ENCODE data around the gene CDK6. TPM values are rescaled to one million over a fixed set of nuclear protein-coding genes. Genes with fewer than 3 reads are reported as not detected.

Gene CDK6
- polyA plus RNA-seq, 3 donors = 40.8 to 45.1 (median 42.3) TPM

DNA sequence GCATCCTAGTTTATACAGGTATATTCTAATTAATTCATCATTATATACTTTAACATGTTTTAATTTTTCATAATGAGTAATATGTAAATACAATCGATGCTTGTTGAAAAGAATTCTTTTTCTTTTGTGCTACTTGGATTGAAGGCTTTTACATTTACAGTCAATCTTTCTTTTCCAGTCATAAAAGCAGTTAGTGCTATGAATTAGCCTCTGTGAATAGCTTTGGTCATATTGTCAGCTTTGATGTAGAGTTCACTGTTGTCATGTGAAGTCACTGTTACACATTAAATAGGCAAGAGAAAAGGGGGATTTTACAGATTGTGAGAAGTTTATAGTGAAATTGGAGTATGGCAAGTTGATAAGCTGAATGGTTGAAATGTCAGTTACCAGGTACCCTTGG, 142.9 kb downstream of the CDK6 start:
- no peak for DNase-seq (ENCODE audit: low read depth in 3 of 3, low spot score in 2 of 3)

GRCh38 chr7:92691578-92691977, 144.8 kb downstream of the CDK6 start:
- peak in 2 of 3 donors; percentile 34 to 50 for DNase-seq (ENCODE audit: low read depth in 3 of 3, low spot score in 2 of 3)

GRCh38 chr7:92685136-92686042, 151.0 kb downstream of the CDK6 start:
- DNase-seq (ENCODE audit: low read depth in 3 of 3, low spot score in 2 of 3) = no peak

- DNase-seq (ENCODE audit: low read depth in 3 of 3, low spot score in 2 of 3) = no peak
Observed at GRCh38 chr7:92684274-92684673, 152.1 kb downstream of the CDK6 start.

GRCh38 chr7:92682903-92683539, 153.4 kb downstream of the CDK6 start:
- DNase-seq (ENCODE audit: low read depth in 3 of 3, low spot score in 2 of 3) = no peak

GRCh38 chr7:92682330-92682729, 154.0 kb downstream of the CDK6 start:
- no peak for DNase-seq (ENCODE audit: low read depth in 3 of 3, low spot score in 2 of 3)

DNA sequence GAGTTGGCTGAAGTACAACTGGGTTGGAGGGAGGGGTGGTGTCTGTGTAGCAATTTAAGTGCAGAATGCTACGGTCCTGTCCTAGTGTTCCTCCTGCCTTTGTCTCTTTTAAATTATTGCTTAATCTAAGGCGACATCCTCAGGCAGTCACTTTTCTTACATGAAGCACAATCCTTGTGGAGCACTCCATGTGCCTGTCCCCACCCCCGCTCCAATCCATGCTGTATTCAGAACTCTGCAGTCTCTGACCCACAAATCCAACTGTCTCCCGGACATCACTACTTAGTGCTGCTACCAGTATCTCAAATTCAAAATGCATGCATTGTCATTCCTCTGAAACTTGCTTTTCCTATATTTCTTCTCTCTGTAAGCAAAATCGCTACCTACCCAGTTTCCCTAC, 154.7 kb downstream of the CDK6 start:
- DNase-seq (ENCODE audit: low read depth in 3 of 3, low spot score in 2 of 3) = no peak

DNA sequence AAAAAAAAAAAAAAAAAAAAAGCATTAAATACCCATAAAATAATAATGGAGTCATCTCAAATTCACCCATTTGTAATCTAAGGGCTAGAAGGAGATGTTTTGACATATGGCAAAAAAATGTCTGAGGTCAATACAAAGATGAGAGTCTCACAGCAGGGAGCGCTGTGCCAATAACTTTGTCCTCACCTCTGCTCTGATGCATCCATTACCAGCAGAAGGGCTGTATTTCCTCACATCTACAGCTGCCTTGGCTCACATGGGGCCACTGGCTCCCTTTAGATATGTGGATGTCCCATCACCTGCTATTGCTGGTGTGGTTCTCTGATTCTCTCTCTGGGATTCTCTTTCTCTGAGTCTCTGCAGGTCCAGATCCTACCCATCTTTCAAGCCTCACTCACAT, 155.9 kb downstream of the CDK6 start:
- no peak for DNase-seq (ENCODE audit: low read depth in 3 of 3, low spot score in 2 of 3)

GRCh38 chr7:92678291-92678920, 158.0 kb downstream of the CDK6 start:
- no peak for DNase-seq (ENCODE audit: low read depth in 3 of 3, low spot score in 2 of 3)

DNA sequence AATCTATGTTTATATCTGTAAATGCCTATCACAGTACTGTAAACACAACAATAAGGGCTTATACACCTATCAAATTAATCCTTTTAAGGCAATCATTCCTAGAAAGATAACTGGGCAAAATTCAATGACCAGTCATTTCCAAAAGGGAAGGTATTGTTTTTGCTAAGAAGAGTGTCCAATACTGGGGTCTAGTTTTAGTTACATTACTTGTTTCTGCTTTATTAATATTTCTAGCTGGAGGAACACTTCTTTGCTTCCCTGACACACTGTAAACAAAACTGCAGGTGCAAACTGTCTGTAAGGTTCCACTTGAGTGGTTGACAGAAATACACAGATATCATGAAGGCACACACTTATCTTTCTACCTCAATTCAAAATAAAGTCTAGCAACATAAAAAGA, 162.0 kb downstream of the CDK6 start:
- DNase-seq (ENCODE audit: low read depth in 3 of 3, low spot score in 2 of 3) = no peak

- no peak for DNase-seq (ENCODE audit: low read depth in 3 of 3, low spot score in 2 of 3)
Observed at GRCh38 chr7:92671505-92672169, 164.7 kb downstream of the CDK6 start.

- DNase-seq (ENCODE audit: low read depth in 3 of 3, low spot score in 2 of 3) = no peak
Observed at GRCh38 chr7:92670204-92670851, 166.0 kb downstream of the CDK6 start.

DNA sequence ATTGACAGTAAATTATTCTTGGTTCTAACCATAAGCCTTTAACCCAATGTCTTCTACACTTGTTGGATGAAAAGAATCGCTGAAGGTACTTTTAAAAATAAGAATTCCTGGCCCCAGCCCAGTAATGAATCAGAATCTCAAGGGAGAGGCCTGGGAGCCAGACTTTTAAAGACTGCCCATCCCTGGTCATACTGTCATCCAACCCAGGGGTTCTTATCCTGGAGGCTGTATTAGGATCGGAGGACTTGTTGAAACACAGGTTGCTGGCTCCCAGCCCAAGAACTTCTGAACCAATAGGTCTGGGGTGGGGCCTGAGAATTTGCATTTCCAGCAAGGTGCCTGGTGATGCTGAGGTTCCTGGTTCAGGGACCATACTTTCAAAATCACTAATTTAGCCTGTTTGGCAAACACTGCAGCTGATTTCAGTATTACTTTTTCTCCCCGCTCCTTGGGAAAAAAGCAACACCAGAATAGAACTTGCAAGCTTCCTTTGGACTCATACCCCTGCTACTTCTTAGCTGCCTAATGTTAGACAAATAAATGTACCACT, 166.7 kb downstream of the CDK6 start:
- no peak for DNase-seq (ENCODE audit: low read depth in 3 of 3, low spot score in 2 of 3)

- DNase-seq (ENCODE audit: low read depth in 3 of 3, low spot score in 2 of 3) = no peak
Observed at GRCh38 chr7:92668564-92668963, 167.8 kb downstream of the CDK6 start.

DNA sequence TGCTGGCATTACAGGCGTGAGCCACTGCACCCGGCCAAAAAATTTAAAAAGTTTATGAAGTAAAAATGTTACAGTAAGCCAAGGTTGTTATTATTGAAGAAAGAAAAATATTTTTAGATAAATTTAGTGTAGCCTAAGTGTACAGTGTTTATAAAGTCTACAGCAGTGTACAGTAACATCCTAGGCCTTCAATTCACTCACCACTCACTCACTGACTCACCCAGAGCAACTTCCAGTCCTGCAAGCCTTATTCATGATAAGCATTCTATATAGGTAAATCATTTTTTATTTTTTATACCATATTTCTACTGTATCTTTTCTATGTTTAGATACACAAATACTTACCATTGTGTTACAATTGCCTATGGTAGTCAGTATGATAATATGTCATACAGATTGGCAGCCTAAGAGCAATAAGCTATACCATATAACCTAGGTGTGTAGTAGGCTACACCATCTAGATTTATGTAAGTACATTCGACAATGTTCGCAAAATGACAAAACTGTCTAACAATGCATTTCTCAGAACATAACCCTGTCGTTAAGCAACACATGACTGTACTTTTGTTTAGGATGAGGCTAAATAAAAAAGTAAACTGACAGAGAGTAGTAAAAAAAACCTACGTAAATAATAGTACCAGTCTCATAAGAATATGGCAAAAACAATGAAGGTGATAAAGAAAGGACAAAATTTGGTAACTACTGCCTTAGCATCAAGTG, 168.4 kb downstream of the CDK6 start:
- no peak for DNase-seq (ENCODE audit: low read depth in 3 of 3, low spot score in 2 of 3)

DNA sequence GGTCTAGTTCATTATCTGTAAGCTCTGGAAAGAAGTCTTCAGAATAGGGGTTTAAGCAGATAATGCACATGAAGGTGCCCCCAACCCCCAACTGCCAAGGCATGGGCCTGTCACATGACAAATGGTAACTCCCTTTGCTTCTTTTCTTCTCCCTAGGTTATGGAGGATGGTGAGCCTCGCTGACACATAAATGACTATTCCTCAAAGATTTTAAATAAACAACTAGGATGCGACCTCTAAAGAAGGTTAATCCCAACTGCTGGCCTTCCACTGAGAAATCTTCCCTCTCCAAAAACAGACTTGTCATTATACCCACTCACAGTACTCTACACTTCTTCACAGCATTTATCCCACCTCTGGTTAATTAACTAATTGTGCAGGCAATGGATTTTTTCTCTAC, 170.4 kb downstream of the CDK6 start:
- DNase-seq (ENCODE audit: low read depth in 3 of 3, low spot score in 2 of 3) = no peak

- no peak for DNase-seq (ENCODE audit: low read depth in 3 of 3, low spot score in 2 of 3)
Observed at GRCh38 chr7:92661651-92662050, 174.7 kb downstream of the CDK6 start.

GRCh38 chr7:92658671-92659070, 177.7 kb downstream of the CDK6 start:
- no peak for DNase-seq (ENCODE audit: low read depth in 3 of 3, low spot score in 2 of 3)

- no peak for DNase-seq (ENCODE audit: low read depth in 3 of 3, low spot score in 2 of 3)
Observed at GRCh38 chr7:92657391-92657790, 179.0 kb downstream of the CDK6 start.

- DNase-seq (ENCODE audit: low read depth in 3 of 3, low spot score in 2 of 3) = no peak
Observed at GRCh38 chr7:92656121-92656520, 180.3 kb downstream of the CDK6 start.
